ENCODE measurements around the gene TDRD9. TPM values are rescaled to one million over a fixed set of nuclear protein-coding genes. Genes with fewer than 3 reads are reported as not detected.

Gene TDRD9
- total RNA-seq, 2 donors from 2014 or later, result 8.6 to 20.8 TPM

GRCh38 chr14:103899833-103900232, 28.4 kb upstream of the TDRD9 start:
- Histone ChIP-seq H3K27me3 (no peaks in the 10 kb centered on the region), H3K27ac (no peak overlapping the region), H3K4me3 (no peak overlapping the region), H3K9me3 (no peaks in the 10 kb centered on the region), H3K36me3 (no peaks in the 10 kb centered on the region), H3K4me1 (peaks cover 0 to 4% of the 10 kb centered on the region in 2 donors)
- no peak for DNase-seq (ENCODE audit: low spot score)
- no peak for TF ChIP-seq CTCF (IDR thresholded peaks at IDR 0.05)

- Histone ChIP-seq H3K27me3 (no peaks in the 10 kb centered on the region), H3K27ac (no peak overlapping the region), H3K4me1 (peaks cover 0 to 7% of the 10 kb centered on the region in 2 donors), H3K36me3 (no peaks in the 10 kb centered on the region), H3K9me3 (no peaks in the 10 kb centered on the region), H3K4me3 (no peak overlapping the region)
- no peak for DNase-seq (ENCODE audit: low spot score)
- TF ChIP-seq CTCF (IDR thresholded peaks at IDR 0.05), result no peak
Measured at GRCh38 chr14:103904493-103905107, 23.7 kb upstream of the TDRD9 start.

GRCh38 chr14:103905842-103906456, 22.3 kb upstream of the TDRD9 start:
- Histone ChIP-seq H3K4me3 (no peak overlapping the region), H3K27ac (no peak overlapping the region), H3K27me3 (no peaks in the 10 kb centered on the region), H3K36me3 (peaks cover under 1% of the 10 kb centered on the region), H3K4me1 (peaks cover 0 to 16% of the 10 kb centered on the region in 2 donors), H3K9me3 (no peaks in the 10 kb centered on the region)
- TF ChIP-seq CTCF (IDR thresholded peaks at IDR 0.05), result peak in 1 of 2 donors; percentile 20
- DNase-seq (ENCODE audit: low spot score), result no peak

GRCh38 chr14:103908580-103908979, 19.7 kb upstream of the TDRD9 start:
- no peak for TF ChIP-seq CTCF (IDR thresholded peaks at IDR 0.05)
- peaks cover 0 to 13% of the 10 kb centered on the region in 2 donors for H3K4me1 ChIP-seq
- no peak for DNase-seq (ENCODE audit: low spot score)
- no peak overlapping the region for H3K27ac ChIP-seq
- H3K27me3 ChIP-seq, result no peaks in the 10 kb centered on the region
- H3K4me3 ChIP-seq, result no peak overlapping the region
- H3K36me3 ChIP-seq, result peaks cover 27% of the 10 kb centered on the region
- H3K9me3 ChIP-seq, result no peaks in the 10 kb centered on the region

- H3K27ac ChIP-seq, result peak overlapping the region; percentile 28 to 38
- peaks cover 35% of the 10 kb centered on the region for H3K36me3 ChIP-seq
- H3K27me3 ChIP-seq, result no peaks in the 10 kb centered on the region
- H3K9me3 ChIP-seq, result no peaks in the 10 kb centered on the region
- DNase-seq (ENCODE audit: low spot score), result no peak
- no peak for TF ChIP-seq CTCF (IDR thresholded peaks at IDR 0.05)
- peaks cover 0 to 13% of the 10 kb centered on the region in 2 donors for H3K4me1 ChIP-seq
- H3K4me3 ChIP-seq, result peak overlapping the region in 1 of 2 donors; percentile 12
Measured at GRCh38 chr14:103909531-103910261, 18.6 kb upstream of the TDRD9 start.
